CD4-positive, alpha-beta T cell treated with Interferon gamma for 1 hour (primary cell): ENCODE data around the gene MDFI.

ENCODE experiments used
- DNase-seq: peaks from one replicate; pipeline ENCODE4 v3.0.0-alpha.2; 2020

MDFI gene

DNA sequence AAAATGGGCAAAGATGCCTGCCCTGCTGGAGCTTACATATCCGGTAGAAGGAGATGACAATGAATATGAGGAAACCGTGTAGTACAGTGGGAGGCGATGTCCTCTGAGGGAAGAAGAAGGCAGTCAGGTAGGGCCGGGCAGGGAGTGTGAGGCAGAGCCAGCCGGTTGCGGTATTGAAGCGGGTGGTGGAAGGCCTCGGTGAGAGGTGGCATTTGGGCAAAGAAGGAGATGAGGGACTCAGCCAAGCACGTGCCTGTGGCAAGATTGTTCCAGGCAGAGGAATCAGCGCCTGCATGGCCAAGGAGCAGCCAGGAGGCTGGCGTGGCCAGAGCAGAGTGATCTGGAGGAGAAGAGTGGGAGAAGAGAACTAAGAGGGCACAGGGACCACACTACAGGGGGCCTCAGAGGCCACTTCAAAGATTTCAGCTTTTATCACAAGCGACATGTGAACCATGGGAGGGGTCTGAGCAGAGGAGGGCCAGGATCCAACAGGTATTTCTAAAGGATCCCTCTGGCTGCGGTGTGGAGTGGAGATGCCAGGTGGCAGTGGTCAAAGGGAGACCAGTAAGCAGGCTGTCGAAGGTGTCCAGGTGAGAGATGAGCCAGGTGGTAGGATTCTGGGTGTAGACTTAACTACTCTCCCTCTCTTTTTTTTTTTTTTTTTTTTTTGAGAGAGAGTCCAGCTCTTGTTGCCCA lies 13.8 kb downstream of the MDFI start:
- no peak for DNase-seq

DNA sequence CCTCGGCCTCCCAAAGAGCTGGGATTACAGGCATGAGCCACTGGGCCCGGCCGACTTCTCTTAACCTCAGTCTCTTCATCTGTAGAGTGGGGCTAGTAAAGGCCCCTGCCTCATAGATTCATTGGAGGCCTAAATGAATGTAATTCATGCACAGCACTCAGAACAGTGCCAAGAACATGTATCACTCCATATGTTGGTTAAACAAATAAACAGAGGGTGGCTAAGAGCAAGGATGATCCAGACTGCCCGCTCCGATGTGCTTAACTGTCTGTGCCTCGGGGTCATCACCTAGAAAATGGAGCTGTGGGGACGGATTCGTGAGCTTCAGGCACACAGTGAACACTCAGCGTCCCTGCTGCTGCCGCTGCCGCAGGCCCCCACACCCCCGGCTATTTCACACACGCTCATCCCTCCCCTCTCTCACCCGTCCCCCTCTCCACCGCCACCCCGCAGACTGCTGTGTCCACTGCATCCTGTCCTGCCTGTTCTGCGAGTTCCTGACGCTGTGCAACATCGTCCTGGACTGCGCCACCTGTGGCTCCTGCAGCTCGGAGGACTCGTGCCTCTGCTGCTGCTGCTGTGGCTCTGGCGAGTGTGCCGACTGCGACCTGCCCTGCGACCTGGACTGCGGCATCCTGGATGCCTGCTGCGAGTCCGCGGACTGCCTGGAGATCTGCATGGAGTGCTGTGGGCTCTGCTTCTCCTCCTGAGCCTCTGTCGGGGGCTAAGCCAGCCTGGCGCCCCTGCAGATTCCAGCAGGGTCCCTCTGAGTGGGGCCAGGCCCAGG lies 14.8 kb downstream of the MDFI start:
- no peak for DNase-seq

GRCh38 chr6:41653691-41654090 lies 15.4 kb downstream of the MDFI start:
- DNase-seq = no peak

DNA sequence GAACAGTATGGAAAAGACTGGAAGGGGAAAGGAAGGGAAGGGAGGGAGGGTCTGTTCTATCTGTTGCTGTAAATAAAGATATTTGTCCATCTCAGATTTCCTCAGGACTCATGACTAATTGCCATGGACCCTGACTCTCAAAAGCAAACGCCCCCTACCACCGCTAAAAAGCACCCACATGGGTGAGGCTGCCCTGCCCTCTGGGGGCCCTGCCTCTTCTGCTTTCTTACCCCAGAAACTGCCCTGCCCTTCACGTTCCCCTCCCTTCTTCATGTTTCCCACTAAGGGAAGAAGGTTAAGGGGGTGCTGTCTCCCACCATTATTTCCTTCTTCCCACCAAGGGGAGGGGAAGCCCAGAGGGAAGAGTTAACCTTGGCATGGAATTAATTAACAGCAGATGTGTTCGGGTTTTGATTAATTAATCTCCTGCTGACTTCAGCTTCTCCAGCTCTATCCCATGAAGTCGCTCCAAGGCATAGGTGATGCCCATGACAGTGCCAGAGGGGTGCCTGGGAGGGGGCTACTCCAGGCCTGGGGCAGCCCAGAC lies 16.0 kb downstream of the MDFI start:
- no peak for DNase-seq

DNA sequence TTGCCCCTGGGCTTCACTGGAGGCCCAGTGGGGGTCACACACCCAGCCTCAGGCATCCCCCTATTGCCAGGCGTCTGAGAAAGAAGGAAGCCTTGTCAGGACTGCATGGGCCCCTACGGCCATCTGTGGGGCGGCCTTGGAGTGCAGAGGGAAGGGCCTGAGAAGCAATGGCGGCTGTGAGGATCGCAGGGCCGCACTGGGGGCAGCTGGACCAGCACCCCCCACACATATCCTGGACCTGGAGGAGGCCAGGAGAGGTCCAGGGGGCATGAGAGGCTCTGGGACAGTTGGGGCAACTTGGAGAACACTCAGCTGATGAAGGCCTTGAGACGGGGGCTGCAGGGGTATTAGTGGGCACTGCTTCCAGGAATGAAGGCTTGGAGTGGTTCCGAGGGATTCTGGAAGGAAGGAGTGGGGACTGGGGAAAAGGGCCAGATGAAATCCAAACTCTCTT lies 16.5 kb downstream of the MDFI start:
- no peak for DNase-seq

DNA sequence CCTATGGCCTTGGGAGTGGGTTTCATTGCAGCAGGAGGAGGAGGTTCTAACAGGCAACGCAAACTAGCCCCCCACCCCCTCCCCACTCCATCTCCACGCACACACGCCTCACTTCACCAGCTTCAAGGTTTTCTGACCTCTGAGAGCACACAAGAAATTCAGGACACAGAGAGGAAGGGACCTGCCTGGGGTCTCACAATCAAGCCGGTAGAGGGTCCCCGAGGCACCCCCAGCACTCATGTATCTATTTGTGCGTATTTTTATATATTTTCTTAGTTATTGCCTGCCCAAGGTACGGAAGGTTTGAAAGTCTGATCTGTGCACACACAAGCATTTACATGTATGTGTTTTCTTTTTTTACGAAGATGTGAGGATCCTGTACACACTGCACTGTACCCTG lies 16.9 kb downstream of the MDFI start:
- no peak for DNase-seq

- DNase-seq = no peak
Observed at GRCh38 chr6:41655646-41656001, 17.4 kb downstream of the MDFI start.

DNA sequence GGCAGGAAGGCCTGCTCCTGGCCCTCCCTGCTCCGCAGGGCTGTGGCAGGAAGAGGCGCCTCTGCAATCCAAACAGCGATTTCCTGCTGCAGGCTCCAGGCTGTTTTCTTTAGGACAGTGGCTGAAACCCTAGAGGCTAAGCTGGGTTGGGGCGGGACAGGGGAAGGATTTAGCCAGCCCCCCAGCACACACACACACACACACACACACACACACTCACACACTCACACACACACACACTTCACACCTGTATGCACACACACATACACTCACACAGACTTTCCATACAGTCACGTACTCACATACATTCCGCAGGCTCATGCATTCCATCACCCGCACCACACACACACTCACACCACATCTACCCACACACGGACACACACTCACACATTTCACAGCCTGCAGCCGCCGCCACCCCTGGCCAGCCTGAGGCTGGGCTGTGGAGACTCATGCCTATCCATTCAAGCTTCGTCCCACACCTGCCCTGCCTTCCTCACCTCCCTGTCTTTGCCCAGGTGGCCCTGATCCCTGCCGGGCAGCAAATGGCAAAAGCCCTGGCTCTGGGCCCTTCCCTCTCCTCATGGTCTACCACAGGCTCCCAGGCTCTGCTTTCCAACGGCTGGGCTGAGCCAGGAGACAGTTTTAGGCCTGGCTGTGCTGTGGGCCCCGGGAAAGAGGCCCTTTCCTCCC lies 17.9 kb downstream of the MDFI start:
- DNase-seq = no peak

GRCh38 chr6:41657131-41658094 lies 19.1 kb downstream of the MDFI start:
- no peak for DNase-seq

DNA sequence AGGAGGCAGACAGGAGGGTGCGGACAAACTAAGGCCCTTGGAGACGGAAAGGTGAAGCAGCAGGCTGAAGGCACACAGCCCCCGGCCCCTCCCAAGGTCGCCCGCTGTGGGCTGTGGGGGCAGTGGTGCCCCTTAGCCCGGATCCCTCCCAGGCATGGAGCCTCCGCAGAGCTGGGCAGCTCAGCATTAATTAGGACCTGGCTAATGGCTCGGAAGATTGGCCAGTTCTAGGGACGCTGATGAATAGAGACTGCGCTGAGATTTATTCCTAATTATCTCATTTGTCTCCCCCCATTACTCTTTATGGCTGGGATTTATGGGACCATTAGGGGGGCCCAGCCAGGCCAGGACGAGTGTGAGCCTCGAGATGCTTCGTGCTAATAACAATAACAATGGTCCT lies 20.4 kb downstream of the MDFI start:
- DNase-seq = no peak

GRCh38 chr6:41659935-41660334 lies 21.7 kb downstream of the MDFI start:
- no peak for DNase-seq

DNA sequence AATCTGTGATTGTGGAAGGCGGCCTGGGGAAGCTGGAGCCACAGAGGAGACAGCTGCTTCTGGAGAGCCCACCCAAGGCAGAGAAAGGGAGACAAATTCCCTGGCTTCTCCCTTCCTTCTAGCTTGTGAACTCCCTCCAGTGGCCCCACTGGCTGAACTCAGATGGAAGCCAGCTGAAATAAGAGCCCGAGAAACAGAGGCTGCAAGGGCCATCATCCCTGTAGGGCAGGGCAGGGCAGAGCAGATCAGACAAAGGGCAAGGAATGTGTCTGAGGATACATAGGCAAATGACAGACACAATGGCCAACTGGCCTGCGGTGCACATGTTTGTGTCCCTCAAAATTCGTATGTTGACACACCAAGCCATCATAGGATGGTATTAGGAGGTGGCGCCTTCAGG lies 25.3 kb downstream of the MDFI start:
- no peak for DNase-seq

DNA sequence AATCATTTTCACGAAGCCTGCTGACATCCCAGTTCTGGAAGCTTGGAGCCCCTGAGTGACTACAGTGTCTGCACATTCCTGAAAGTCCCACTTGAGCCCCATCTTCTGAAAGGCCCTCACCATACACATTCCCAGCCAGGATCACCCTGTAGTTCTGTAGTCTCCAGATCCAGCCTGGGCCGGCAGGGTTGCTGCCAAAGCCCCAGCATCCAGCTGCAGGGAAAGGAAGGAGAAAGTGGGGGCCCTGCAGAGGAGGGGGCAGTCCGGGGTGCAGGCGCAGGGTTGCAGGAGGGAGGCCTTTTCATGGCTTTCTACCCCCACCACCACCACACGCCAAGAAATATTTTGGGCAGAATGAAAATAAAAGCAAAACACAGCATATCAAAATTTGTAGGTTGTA lies 26.0 kb downstream of the MDFI start:
- DNase-seq = no peak

DNA sequence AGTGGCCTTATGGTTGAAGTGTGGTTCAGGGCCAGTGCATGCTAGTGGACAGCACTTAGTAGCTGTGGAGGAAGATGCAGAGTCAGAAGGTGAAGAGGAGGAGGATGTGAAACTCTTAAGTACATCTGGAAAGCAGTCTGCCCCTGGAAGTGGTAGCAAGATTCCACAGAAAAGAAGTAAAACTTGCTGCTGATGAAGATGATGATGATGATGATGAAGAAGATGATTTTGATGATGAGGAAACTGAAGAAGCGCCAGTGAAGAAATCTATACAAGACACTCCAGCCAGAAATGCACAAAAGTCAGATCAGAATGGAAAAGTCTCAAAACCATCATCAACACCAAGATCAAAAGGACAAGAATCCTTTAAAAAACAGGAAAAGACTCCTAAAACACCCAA lies 28.9 kb downstream of the MDFI start:
- DNase-seq = no peak

DNA sequence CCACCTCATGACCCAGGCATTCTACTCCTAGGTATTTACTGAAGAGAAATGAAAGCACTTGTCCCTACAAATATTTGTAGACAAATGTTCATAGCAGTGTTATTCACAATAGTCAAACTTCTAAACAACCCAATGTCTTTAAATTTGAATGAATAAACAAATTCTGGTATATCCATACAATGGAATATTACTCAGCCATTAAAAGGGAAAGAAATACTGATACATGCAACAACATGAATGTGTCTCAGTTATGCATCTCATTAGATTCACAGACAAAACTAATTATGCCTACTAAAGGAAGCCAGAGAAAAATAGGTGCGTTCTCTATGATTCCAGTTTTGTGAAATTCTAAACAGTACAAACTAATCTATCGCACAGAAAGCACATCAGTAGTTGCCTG lies 30.7 kb downstream of the MDFI start:
- DNase-seq = no peak

DNA sequence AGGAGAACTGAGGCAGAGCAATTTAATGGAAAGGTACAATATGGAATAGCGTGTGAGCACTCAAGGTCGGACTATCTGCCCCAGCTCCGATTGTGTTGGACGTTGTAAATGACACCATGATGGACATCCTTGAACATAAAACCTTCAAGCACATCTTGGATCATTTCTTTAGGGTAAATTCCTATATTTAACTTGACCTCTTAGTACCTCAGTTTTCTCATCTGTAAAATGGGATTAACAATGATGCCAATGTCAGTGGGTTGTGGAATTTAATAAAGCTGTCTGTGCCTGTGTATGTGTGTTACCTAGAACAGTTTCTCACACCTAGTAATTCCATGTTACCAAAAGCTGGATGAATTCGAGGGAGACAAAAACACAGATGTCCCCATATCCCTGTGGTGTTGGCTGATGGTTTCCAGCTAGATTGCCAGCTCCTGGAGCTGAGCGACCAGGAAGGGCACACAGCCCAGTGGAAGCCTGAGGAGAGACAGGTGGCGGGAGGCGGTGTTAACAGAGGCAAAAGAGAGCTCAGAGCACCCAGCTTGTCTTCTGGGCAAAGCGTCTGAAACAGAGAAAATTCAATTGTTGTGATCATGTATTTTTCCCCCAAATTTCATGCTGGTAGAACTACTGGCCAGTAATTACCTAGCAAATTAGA lies 32.6 kb downstream of the MDFI start:
- no peak for DNase-seq

- no peak for DNase-seq
Observed at GRCh38 chr6:41671376-41671775, 33.1 kb downstream of the MDFI start.

DNA sequence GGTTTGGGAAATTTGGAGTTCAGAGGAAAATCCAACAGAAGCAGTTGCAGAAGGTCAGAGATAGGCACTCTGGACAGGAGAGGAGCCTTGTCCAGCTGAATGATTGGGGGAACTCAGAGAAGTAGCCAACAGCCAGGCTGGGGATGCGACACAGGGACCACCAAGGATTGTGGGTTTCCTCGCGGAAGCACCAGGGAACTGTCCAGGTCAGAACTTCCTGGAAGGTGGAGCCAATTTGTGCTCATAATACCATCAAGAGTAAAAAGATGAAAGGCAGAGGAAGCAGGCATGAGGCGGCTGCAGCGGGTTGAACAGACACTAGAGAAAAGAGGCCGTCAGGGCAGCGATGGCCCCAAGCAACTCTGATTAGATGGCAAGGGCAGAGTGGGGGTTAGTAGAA lies 33.7 kb downstream of the MDFI start:
- no peak for DNase-seq

DNA sequence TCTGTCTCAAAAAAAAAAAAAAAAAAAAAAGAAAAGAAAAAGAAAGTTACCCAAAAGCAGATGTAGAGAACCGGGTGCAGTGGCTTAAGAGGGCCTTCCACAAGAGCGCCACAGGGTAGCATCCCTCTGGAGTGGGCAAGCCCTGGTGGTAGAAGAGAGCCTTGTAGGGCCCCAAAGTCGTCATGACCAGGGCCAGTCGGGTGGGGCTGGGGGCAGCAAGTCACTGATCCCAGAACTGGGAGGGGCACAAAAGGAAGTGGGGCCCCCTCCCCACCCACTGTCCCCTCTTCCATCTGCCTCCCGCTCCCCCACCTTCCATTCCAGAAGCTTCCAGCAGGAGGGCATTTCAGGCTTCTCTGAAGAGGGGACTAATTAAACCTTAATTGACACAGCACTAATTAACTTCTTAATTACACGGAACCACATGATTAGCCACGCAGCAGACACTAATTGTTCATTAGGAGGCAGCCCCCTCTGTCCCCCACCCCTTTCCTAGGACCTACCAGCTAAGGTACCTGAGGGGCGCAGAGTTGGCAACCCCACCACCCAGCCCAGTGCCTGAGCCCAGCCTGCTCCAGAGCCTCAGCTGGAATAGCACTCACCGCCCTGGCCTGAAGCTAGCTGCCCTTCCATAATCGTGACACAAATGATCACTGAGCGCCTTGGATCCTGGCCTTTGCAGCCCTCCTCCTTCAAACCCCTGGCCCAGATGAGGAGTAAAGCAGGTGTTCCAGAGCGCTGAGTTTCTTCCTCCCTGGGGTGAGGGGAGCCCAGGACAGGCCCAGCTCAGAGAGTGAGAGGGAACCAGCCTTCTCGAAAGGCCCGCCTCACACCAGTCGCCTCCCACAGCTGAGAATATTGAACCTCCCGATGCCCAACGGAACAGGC lies 34.8 kb downstream of the MDFI start:
- no peak for DNase-seq

GRCh38 chr6:41673704-41674000 lies 35.4 kb downstream of the MDFI start:
- no peak for DNase-seq
